Fibroblast of the conjunctiva (primary cell): ENCODE data around the gene ARHGEF40.
A peak's percentile ranks its signal among the peaks of the same experiment; 100 is the strongest.

ENCODE experiments used
- DNase-seq: peaks from one replicate; pipeline ENCODE4 v3.0.0-alpha.2; 2010; ENCODE audit warnings: low read depth

Gene ARHGEF40

DNA sequence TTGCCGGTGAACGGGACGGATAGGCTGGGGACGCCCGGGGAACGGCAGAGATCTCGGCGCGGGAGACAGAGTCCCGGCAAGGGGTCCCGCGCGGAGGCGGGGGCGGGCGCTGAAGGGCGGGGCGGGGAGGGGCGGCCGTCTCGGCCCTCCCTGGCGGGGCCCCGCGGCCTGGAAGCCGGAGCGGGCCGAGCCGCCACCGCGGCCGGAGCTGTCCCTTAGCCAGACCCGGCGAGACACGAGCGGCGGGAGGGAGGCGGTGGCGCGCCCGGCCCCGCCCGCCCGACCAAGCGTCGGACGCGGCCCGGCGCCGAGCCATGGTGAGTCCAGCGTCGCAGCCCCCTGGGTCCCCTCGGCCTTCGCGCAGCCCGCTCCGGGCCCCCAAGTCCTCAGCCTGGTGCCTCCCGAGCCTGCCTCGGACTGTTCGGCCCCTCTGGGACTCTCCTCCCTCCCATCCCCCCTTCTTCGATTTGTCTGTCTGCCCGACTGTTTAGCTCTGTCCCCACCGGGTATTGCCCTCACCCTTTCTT, at the start of gene ARHGEF40:
Gene ARHGEF40, plus strand, starts transcription at position 222 of the 527 bp plus-strand sequence. Its CDS starts 93 bp downstream, at position 315.
- no peak for DNase-seq

DNA sequence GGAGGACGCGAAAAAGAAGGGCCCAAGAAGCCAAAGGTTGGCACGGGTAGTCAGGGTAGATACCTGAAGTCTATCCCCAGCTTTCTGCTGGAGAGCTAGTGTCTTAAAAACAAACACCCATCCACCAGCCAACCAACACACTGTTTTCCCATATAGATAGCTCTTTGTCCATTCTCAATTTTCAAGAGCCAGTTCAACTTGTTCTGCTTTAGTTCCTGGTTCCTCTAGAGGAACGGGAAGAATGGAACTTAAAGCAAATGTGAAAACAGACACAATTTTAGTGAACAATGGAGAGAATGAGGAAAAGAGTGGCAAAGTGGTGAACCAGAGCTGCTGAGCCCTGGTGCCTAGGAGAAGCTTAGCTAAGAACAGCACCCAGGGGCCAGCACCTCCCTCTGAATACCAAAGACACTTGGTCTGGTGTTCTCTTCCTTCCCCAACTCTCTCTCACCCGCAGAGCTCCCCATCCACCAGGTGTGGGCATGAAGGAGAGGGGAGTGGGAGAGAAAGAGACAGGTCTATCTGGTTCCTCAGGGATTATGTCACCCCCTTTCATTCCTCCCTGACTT, 49.0 kb upstream of the ARHGEF40 start:
- DNase-seq = no peak

DNA sequence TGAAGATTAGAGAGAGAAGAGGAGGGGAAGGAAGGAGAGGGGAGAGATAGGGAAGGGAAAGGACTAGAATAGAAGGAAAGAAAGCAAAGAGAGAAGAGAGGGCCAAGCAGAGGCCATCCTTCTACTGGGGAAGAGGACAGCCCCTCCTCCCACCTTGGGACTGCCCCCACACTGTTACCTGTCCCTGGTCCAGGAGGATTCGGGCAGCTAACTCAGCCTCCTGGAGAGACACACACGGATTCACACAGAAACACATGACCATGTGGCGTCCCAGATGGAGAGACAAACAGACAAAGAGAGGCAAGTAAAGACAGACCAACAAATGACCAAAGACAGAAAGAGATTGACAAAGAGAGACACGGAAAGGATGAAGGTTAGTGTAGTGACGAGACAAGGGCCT, 47.4 kb upstream of the ARHGEF40 start:
- no peak for DNase-seq

DNA sequence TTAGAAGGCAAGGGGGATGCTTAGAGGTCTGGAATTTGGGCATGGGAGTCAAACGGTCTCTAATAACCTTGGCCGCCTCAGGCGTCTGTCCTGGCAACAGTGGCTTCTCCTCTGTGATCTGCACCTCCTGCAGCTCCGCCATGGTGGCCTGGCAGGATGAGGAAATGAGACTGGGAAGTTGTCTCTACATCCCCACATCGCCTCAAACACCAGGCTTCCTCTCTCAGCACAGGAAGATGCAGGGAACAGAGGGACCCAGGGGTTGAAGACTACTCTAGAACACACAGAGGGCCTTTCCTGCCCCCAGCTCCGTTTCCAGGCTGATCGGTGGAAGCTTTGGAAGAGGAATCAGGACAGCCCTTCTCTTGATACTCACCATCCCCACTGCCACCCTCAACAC, 46.9 kb upstream of the ARHGEF40 start:
- DNase-seq = no peak

DNA sequence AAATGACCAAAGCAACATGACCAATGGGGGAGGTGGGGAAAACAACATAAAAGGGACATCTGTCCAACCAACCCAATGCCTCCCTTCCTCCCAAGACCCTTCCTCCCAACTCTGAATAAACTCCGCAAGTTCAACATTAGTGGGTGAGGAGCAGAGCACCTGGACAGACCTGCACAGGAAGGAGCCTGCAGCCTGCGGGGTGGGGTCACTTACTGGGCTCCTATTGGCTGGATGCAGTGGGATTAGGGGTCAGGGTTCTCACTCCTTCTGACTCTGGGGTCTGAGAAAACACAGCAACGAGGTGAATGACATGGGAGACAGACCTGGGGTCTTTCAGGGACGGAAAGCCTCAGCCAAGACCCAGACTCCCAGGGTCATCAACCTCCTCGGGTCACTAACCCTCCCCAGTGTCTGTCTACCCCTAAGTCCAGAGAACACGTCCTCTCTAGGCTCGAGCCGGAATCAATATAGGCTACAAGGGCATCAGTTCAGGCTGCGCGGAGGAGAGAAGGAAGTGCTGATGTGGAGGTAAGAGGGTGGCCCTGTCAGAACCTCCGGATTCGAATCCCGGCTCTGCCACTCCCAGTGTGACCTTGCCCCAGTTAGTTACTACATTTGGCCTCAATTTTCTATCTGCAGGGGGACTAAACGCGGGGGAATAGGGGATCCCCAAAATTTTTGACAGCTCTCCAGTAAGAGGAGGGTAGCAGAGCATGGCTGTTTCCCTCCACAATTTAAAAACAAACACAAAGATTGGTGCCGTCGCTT, 46.1 kb upstream of the ARHGEF40 start:
- no peak for DNase-seq

DNA sequence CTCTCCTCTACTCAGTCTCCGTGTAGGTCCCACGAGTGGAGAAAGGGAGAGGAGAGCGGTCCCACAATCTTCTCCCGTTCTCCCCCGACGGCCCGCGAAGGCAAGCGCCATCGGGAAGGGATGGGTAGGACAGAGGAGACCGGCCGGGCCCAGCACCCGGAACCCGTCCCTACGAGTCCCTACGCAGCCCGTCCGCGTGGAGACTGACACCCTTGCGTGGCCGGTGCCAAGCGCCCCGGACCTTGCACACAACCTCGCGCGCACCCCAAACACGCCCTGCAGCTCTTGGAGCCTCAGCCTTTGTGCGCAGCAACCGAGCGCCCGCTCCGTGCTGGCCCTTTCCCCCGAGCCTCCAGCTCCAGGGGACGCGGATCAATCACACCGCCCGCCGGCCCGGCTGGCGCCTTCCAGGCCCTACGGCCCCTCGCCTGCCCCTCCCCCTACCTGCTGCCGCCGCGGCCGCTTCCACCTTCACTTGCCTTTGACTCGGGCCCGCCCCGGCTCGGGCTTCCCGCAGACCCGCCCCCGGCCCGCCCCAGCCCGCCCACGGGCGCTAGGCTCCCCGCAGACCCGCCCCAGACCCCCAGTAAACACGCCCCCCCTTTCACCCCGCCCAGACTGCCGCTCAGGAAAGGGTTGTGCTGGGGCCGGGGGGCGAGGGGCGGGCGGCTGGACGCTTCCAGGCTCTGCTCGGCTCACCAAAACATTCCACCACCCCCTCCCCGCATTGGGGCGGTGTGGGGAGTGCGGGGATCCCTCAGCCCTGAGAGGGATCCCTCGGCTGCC, 45.3 kb upstream of the ARHGEF40 start, which contains the start of gene NDRG2:
Gene NDRG2, minus strand, starts transcription at position 477 of the 786 bp plus-strand sequence. CDS start 1,746 bp downstream, outside the sequence.
- no peak for DNase-seq

DNA sequence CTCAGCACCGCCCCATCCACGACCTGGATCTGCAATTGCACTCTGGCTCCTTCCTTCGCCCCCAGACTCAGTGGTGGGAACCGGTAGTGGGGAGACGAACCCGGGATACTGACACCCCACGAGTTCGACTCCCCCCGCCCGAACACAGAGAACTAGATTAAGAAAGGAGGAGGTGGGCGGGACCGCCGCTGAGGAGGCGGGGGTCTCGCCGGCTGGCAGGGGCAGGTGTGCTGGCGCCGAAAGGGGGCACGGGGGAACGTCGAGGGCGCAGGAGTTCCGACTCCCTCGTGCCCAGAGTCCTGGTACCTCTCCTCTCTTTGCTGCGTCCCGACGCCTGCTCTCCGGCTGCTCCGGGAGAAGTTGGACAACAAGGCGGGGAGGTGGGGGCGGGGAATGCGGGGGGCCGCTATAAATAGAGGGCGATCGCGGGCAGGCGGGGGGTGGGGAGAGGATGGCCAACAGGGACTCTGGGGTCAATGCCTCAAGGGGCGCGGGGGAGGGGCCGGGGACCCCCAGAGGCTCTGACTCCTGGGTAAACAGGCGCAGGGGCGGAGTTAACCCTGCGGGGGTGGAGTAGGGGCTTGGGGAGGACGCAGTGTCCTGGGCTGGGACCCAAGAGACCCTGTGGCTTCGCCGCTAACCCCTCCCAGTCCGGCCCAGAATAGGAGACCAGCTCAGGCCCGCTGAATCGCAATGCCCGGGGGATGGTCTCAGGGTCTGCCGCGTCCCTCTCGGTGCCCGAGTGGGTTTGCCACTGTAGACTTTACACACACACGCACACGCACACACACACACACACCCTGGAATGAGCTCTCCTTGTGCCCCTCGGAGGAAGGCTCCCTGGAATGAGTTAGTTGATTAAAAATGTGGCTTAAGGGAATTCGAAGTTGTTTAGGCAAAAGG, 44.5 kb upstream of the ARHGEF40 start:
- no peak for DNase-seq

DNA sequence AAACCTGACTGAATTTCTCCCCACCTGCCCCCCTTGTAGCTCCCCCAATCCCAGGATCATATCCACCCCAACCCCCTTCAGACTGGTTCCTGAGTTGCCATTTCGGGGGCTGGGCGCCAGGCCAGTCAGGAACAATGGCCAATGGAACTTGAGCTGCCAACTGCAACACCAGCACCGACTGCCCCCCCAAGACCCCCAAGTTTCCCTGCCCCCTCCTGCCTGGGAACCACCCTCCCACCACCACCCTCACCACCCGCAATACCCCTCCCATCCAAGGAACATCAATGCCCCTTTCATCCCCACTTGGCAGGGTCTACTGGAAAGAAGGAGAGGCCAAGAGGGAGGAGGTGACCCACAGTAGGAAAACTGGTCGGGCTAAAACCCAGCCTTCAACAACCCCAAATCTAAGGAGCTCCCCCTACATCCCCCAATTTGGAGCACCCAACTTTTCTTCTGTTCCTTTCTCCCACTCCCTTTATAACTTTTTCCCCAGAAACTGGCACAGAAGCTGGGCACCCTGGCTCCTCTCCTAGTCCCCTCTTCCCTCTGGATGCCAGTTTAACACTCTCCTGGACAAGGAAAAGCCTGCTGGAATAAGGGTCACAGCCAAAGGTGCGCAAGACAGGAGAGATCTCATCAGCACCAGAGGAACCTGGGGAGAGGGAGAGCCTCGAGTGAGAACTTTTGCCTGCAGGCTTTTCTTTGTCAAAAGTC, 43.7 kb upstream of the ARHGEF40 start:
- no peak for DNase-seq

DNA sequence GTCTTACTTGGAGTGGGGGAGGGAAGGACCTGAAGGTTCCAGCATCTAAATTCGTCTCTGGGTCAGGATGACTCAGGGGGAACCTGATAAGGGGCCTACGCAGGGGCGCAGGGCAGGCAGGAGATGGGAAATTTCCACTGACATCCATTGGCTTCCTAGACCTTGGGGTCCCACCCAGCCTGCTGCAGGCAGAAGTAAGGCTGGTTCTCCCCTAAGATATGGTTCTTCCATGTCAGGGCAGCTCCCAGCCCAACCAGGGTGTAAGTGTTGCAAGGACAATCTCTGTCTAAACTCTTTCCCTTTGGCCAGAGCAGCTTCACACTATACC, 43.2 kb upstream of the ARHGEF40 start:
- DNase-seq = no peak

DNA sequence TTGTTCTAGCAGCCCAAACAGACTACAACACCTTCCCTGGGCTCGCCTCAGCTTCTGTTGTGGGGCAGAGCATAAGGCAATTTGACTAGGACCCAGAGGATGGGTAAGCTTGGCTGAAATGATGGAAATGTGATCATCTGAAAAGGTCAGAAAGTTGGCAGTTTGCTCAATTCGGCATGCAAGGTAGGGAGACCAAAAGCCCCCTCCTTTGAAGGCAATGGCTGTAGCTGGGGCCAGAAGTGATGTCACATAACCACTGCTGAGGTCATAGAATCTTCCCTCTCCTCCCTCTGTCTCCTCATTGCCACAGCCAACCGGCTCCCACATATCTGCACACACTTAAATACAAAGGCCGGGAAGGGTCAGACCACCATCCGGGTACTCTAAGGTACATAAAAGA, 40.2 kb upstream of the ARHGEF40 start, which contains the start of gene TPPP2:
Gene TPPP2, plus strand, starts transcription at position 301 of the 400 bp plus-strand sequence. CDS start 365 bp downstream, outside the sequence.
- DNase-seq = no peak

DNA sequence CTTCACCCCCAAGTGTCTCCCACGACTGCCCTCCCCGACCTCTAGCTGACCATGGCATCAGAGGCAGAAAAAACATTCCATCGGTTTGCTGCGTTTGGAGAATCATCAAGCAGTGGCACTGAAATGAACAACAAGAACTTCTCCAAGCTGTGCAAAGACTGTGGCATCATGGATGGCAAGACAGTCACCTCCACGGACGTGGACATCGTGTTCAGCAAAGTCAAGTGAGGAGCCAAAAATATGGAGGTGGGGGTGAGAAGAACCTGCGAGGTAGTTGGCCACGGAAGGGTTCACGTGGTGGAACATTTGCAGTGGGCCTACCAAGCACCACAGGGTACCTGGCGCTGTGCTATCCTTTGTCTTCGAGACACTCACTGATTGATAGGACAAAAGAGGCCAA, 39.6 kb upstream of the ARHGEF40 start:
- no peak for DNase-seq

DNA sequence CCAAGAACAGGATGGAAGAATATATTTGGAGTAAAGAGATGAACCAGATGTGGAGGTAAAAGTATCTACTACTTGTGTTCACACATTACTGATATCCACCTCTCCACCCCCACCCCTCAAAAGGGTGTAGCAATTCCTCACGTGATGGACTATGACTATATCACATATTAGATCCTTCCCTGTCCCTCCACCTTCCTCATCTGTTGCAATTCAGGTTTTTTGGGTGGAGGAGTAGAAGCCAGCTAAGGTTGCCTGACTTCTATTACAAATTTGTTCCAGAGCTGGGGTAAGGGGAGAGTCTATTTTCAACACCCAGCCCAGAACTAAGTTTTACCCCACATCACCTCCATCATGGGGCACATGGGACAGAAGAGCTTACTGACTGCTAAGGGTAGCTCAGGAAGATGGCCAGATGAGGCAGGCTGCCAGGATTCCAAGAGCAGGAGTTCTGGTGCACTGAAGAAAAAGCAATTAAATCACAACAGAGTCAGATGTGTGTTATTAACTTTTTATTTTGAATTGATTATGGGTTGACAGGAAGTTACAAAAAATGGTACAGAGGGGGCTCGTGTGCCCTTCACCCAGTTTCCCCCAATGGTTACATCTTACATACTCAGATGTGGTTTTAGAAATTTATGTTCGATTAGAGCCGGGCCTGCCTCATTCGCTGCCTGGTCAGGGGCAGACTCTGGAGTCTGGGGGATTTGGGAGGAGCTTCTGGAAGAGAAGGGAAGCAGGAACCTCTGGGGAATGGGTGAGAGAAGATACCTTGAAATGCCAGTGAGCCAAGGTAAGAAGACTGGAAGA, 37.6 kb upstream of the ARHGEF40 start:
- DNase-seq = no peak

DNA sequence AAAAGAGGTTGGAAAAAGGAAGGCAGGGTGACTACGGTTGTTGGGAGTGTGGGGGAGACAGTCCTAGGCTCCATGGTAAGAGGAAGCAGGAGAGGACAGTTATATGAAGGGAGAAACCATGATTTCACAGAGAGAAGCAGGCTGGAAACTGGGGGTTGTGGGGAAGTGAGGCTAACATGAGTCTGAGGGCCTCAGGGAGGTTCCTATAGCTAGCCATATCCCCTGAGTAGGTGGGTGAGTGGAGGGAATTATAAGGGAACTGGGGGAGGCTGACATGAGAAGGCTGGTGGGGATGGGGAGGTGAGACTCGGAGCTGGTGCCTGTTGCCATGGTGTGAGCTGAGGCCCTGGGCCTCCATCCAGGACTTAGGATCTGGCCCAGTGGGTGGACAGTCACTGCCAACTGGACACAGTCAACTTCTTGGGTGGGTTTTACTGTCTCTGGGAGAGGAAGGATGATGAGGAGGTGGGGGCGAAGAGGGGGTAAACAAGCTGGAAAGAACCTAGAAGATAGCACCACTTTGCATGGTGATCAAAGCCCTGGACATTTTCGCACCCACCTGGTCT, 36.9 kb upstream of the ARHGEF40 start:
- no peak for DNase-seq

DNA sequence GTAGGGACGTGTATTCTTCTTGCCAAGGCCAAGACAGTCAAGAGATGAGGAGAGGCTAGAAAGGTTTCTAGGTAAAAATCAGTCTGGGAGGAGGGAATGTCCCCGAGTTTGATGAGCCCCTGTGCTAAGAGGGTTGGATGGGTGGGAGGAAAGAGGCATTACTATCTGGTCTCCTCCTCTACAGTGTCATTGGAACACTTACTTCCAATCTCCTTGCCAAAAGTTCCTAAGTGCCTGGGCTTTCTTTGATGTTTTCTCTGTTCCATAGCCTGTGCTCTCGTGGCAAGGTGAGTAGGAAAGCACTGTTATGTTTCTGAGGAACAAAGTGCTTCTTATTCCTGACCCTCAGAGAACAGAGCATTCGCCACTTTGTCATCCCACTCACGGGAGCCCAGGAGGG, 35.4 kb upstream of the ARHGEF40 start, which contains the start of gene RNASE13:
Gene RNASE13, minus strand, starts transcription at position 101 of the 400 bp plus-strand sequence. CDS start 519 bp downstream, outside the sequence.
- DNase-seq = no peak

DNA sequence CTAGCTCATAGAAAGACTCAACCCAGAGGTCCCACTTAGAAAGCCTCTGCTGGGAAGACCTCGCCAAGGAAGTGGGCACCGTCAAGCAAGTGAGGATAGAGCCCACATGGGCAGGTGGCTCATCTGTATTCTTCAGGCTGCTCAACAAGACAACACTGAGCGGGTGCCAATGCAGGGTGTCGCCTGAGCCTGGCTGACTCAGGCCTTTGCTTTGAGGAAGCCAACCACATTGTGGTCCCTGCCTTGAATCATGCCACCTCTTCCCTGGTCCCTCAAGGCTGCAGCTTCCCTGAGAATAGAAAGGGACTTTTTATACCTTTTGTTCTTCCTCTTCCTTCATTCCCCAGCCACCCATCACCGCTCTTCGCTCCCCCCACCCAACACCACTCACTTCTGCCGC, 33.4 kb upstream of the ARHGEF40 start:
- DNase-seq = no peak

DNA sequence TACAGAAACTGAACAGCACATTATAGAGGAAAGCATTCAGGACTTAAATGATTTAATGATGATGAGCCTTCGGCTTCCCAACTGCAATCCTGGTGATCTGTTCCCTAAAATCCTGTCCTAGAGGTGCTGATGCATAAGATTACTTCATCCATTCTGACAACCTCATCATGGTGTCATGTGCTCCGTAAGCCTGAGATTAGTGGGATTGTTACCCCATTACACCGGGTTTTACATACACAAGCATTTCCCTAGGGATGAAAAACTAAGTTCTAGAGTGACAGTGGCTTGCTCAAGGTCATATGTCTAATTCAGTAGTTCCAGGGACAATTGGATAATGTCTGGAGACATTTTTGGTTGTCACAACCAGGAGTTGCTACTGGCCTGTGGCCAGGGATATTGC, 32.9 kb upstream of the ARHGEF40 start:
- DNase-seq = no peak

DNA sequence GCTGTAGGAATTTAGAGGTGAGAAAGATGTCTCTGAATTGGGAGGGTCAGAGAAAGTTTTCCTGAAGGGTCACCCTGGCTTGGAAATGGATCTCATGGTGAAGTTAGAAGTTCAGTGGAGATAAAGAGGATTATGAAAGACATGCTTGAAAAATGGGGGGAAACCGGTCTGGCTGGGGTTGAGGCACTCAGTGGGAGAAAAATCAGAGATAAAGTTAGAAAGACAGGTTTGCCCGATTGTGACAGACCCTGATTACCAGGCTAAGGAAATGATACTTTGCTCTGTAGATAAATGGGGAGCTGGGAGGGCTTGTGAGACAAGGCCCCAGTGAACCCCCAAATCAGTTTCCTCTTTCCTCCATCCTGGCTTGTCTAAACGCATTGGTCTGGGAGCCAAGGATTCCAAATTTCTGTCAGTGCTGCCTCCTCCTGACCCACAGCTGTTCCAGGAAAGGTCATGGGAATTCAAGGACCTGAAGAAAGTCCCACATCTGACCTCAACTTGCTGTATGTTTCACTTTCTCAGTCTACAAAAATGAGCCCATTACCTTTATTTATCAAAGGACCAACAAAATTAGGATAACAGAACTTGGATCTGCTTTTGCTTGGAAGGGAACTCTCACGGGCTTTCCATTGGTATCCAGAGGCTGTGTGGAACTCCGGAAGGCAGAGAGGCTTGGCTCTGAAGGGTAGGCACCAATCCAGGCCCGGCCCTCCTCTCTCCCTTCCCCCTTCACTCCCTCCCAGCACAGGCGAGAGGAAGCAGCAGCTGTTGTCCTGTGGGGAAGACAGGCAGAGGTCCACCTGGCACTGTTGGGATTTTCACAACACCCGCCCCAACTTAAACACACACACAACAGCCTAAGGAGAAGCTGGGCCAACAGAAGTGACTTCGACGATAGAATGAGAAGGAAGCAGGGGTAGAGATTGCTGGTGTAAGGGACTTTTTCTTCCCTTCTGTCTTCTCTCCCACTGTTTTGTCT, 31.4 kb upstream of the ARHGEF40 start:
- DNase-seq = peak; percentile 40
